GM19023 (cell line): ENCODE results near the gene NDRG3.

Experiments
- ATAC-seq: cut with Tn5 transposase; IDR thresholded peaks from one replicate; pipeline ENCODE4 v1.9.1; 2021; ENCODE audit warnings: mild to moderate bottlenecking, moderate library complexity; ENCODE audit not compliant: unreplicated experiment

NDRG3 gene

GRCh38 chr20:36745927-36746659 lies at the start of gene NDRG3:
Gene NDRG3, minus strand, starts transcription at chr20:36746090. Its CDS starts 24,355 bp downstream, at chr20:36721735.
- peak; percentile 89 for ATAC-seq

- ATAC-seq: no peak
Measured at GRCh38 chr20:36794116-36794474, 48.2 kb upstream of the NDRG3 start.

GRCh38 chr20:36793294-36794115 lies 47.6 kb upstream of the NDRG3 start:
- ATAC-seq: no peak

- ATAC-seq: no peak
Measured at GRCh38 chr20:36792422-36792821, 46.5 kb upstream of the NDRG3 start.

- no peak for ATAC-seq
Measured at GRCh38 chr20:36791862-36792261, 46.0 kb upstream of the NDRG3 start.

GRCh38 chr20:36786663-36787062 lies 40.8 kb upstream of the NDRG3 start:
- no peak for ATAC-seq

- ATAC-seq: no peak
Measured at GRCh38 chr20:36786246-36786645, 40.4 kb upstream of the NDRG3 start.

GRCh38 chr20:36785308-36785707 lies 39.4 kb upstream of the NDRG3 start:
- ATAC-seq: no peak

GRCh38 chr20:36784900-36785299 lies 39.0 kb upstream of the NDRG3 start:
- no peak for ATAC-seq

GRCh38 chr20:36784116-36784515 lies 38.2 kb upstream of the NDRG3 start:
- no peak for ATAC-seq

GRCh38 chr20:36779656-36780025 lies 33.8 kb upstream of the NDRG3 start:
- ATAC-seq: no peak

- no peak for ATAC-seq
Measured at GRCh38 chr20:36778831-36779655, 33.2 kb upstream of the NDRG3 start.

- ATAC-seq: no peak
Measured at GRCh38 chr20:36777576-36777975, 31.7 kb upstream of the NDRG3 start.

- no peak for ATAC-seq
Measured at GRCh38 chr20:36777167-36777566, 31.3 kb upstream of the NDRG3 start.

- ATAC-seq: no peak
Measured at GRCh38 chr20:36775826-36776225, 29.9 kb upstream of the NDRG3 start.

GRCh38 chr20:36775196-36775595 lies 29.3 kb upstream of the NDRG3 start:
- no peak for ATAC-seq

- peak; percentile 84 for ATAC-seq
Measured at GRCh38 chr20:36773597-36774390, 27.9 kb upstream of the NDRG3 start, which contains the start of gene DSN1. Gene DSN1, minus strand, starts transcription at chr20:36773763. Its CDS starts 2,305 bp downstream, at chr20:36771458.

GRCh38 chr20:36773107-36773596 lies 27.3 kb upstream of the NDRG3 start:
- ATAC-seq: peak; percentile 31

GRCh38 chr20:36770680-36771079 lies 24.8 kb upstream of the NDRG3 start:
- no peak for ATAC-seq

GRCh38 chr20:36768768-36769430 lies 23.0 kb upstream of the NDRG3 start:
- ATAC-seq: no peak
